ENCODE measurements around the gene STAT5B.
"Not testable (repeated sequence)": the region's sequence is repeated elsewhere in the genome, so short reads cannot be mapped to it uniquely, and the experiment has no call there.

- TF ChIP-seq CTCF, EZH2phosphoT487 (IDR thresholded peaks at IDR 0.05; ENCODE audit: low read length): not testable (repeated sequence)
Observed at GRCh38 chr17:42305031-42305330, 28.8 kb upstream of the STAT5B start.

Data from MM.1S (cell line).